ENCODE data around the gene IL22RA1.

Gene IL22RA1

DNA sequence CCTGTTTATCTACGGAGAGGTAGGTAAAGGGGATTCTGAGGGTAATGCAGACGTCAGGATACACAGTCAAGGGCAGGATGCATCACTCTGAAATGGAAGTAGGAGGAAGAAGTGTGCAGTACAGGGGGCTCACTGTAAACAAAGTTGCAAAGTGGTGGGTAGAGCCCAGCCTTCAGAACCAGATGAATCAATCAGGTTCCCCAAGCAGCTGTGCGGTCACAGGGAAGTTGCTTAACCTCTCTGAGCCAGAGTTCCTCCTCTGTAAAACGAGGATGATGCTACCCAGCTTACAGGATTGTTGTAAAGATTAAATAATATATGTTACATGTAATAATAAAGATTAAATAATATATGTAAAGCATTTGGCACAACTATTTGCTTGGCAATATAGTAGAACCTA, 17.5 kb downstream of the IL22RA1 start:
- Histone ChIP-seq H3K9me3 (ENCODE audit: control insufficient read depth, low read length) (no peaks in the 10 kb centered on the region), H3K27me3 (ENCODE audit: control insufficient read depth, insufficient read depth, low read length, poor library complexity, severe bottlenecking) (no peaks in the 10 kb centered on the region), H3K4me1 (ENCODE audit: control insufficient read depth, insufficient read depth, low read length) (no peaks in the 10 kb centered on the region), H3K36me3 (ENCODE audit: control insufficient read depth, insufficient read depth, low read length) (no peaks in the 10 kb centered on the region), H3K4me3 (ENCODE audit: insufficient read depth, low read depth, low read length) (no peak overlapping the region), H3K27ac (ENCODE audit: insufficient read depth, low read depth, low read length, poor library complexity, severe bottlenecking) (no peak overlapping the region)
- 91 to 94% methylated on average over 3 to 4 of the region's 4 CpGs for WGBS, 2 experiments

DNA sequence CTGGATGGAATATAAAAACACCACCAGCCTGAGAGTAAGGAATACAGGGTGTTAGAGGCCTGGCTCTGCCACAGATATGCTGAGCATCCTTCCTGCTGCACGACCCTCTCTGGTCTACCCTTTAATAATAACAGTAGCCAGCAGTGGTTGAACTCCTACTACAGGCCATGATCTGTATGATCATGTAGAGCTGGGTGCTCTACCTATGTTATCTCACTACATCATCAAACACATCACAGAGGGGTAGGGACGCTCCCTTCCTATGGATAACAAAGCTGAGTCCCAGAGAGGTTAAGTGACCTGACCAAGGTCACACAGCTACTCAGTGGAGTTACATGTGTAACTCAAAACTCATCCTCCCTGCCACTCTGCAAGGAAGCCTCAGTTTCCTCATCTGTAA, 18.0 kb downstream of the IL22RA1 start:
- H3K27me3 ChIP-seq (ENCODE audit: control insufficient read depth, insufficient read depth, low read length, poor library complexity, severe bottlenecking): no peaks in the 10 kb centered on the region
- no peaks in the 10 kb centered on the region for H3K4me1 ChIP-seq (ENCODE audit: control insufficient read depth, insufficient read depth, low read length)
- no peaks in the 10 kb centered on the region for H3K36me3 ChIP-seq (ENCODE audit: control insufficient read depth, insufficient read depth, low read length)
- no peaks in the 10 kb centered on the region for H3K9me3 ChIP-seq (ENCODE audit: control insufficient read depth, low read length)
- H3K27ac ChIP-seq (ENCODE audit: insufficient read depth, low read depth, low read length, poor library complexity, severe bottlenecking): no peak overlapping the region
- no peak overlapping the region for H3K4me3 ChIP-seq (ENCODE audit: insufficient read depth, low read depth, low read length)
- WGBS, 2 experiments: 88 to 91% methylated on average over 2 of the region's 2 CpGs

GRCh38 chr1:24123611-24124010, 19.3 kb downstream of the IL22RA1 start:
- Histone ChIP-seq H3K4me1 (ENCODE audit: control insufficient read depth, insufficient read depth, low read length) (no peaks in the 10 kb centered on the region), H3K36me3 (ENCODE audit: control insufficient read depth, insufficient read depth, low read length) (no peaks in the 10 kb centered on the region), H3K27ac (ENCODE audit: insufficient read depth, low read depth, low read length, poor library complexity, severe bottlenecking) (no peak overlapping the region), H3K4me3 (ENCODE audit: insufficient read depth, low read depth, low read length) (no peak overlapping the region), H3K9me3 (ENCODE audit: control insufficient read depth, low read length) (no peaks in the 10 kb centered on the region), H3K27me3 (ENCODE audit: control insufficient read depth, insufficient read depth, low read length, poor library complexity, severe bottlenecking) (no peaks in the 10 kb centered on the region)
- 91 to 93% methylated on average over 5 to 6 of the region's 6 CpGs for WGBS, 2 experiments

DNA sequence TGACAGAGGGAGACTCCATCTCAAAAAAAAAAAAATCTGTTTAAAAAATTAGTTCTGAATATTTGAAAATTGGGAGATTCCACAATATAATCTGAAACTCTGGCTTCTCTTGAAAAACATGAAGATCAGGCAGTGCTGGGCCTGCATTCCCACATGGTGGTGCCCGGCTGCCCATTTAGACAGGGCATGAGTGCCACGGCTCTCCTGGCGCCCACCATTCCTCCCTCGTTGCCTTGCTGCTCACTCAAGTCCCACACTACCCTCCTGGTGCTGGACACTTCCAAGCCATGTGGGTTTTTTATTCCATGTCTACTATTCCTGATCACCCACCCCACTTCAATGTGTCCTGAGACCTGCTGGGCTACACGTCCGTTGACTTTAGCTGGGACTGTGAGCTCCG, 20.2 kb downstream of the IL22RA1 start:
- Histone ChIP-seq H3K4me1 (ENCODE audit: control insufficient read depth, insufficient read depth, low read length) (no peaks in the 10 kb centered on the region), H3K27ac (ENCODE audit: insufficient read depth, low read depth, low read length, poor library complexity, severe bottlenecking) (no peak overlapping the region), H3K4me3 (ENCODE audit: insufficient read depth, low read depth, low read length) (no peak overlapping the region), H3K36me3 (ENCODE audit: control insufficient read depth, insufficient read depth, low read length) (no peaks in the 10 kb centered on the region), H3K27me3 (ENCODE audit: control insufficient read depth, insufficient read depth, low read length, poor library complexity, severe bottlenecking) (no peaks in the 10 kb centered on the region), H3K9me3 (ENCODE audit: control insufficient read depth, low read length) (no peaks in the 10 kb centered on the region)
- WGBS, 2 experiments: 94 to 96% methylated on average over 7 of the region's 7 CpGs

GRCh38 chr1:24121406-24121805, 21.5 kb downstream of the IL22RA1 start:
- no peaks in the 10 kb centered on the region for H3K4me1 ChIP-seq (ENCODE audit: control insufficient read depth, insufficient read depth, low read length)
- H3K27ac ChIP-seq (ENCODE audit: insufficient read depth, low read depth, low read length, poor library complexity, severe bottlenecking): no peak overlapping the region
- no peaks in the 10 kb centered on the region for H3K36me3 ChIP-seq (ENCODE audit: control insufficient read depth, insufficient read depth, low read length)
- no peak overlapping the region for H3K4me3 ChIP-seq (ENCODE audit: insufficient read depth, low read depth, low read length)
- WGBS, 2 experiments: 90 to 93% methylated on average over 14 of the region's 14 CpGs
- no peaks in the 10 kb centered on the region for H3K27me3 ChIP-seq (ENCODE audit: control insufficient read depth, insufficient read depth, low read length, poor library complexity, severe bottlenecking)
- H3K9me3 ChIP-seq (ENCODE audit: control insufficient read depth, low read length): no peaks in the 10 kb centered on the region

DNA sequence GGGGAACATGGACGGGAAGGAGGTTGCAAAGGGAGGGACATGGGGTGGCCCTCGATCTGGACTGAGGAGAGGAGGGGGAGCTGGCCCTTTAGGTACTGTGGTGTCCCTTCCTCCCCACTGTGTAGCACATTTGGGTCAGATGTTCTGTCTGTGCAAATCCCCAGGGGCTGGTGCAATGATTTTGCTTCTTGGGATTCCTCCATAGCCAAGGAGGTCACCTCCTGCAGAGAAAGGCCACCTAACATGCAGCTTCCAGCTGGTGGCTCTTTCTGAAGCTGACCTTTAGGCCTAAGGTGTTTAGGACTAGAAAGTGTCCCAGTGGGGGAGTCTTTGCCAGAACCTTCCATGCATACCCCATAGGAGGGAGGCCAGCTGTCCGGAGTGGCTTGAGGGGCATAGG, 22.0 kb downstream of the IL22RA1 start:
- no peak overlapping the region for H3K27ac ChIP-seq (ENCODE audit: insufficient read depth, low read depth, low read length, poor library complexity, severe bottlenecking)
- WGBS, 2 experiments: 65 to 77% methylated on average over 3 of the region's 3 CpGs

DNA sequence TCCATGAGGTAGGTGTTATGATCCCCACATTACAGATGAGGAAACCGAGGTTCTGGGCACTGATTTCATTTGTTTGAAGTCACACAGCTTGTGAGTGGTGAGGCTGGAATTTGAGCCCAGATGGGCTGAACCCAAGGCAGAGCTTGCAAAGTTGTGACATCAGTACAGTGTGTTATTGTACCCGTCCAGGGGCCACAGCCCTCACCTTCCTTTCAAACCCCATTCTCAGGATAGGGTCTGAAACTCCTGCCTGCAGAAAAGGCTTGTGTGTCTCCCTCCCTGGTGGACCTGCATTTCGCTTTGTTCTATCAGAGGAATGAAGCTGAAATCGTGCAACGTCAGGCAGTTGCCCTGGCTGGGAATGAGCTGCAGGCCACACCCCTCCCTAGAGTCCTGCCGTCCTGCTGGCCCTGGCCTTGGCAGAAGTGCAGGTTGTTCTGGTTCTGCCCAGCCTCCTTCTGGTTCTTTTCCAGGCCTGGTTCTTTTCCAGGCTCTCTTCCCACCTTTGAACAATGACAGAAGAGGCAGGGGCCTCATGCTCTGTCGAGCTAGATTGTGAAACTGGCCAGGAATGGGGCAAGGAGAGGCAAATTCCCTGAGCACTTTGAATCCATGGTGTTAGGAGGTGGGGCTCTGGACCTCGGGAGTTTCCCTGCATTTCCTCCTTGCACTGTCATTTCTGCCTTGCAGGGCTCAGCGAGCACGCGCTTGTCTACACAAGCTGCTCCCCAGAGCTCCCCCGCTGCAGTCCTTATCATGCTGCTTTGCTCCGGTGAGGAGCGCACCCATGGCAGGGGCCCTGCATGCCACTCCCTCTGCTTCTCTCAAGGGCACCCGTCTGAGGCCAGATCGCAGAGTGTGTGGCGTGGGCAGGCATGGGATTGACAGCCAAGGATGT, 22.8 kb downstream of the IL22RA1 start:
- H3K27ac ChIP-seq (ENCODE audit: insufficient read depth, low read depth, low read length, poor library complexity, severe bottlenecking): no peak overlapping the region
- no peaks in the 10 kb centered on the region for H3K9me3 ChIP-seq (ENCODE audit: control insufficient read depth, low read length)
- no peaks in the 10 kb centered on the region for H3K27me3 ChIP-seq (ENCODE audit: control insufficient read depth, insufficient read depth, low read length, poor library complexity, severe bottlenecking)
- 74 to 76% methylated on average over 17 of the region's 17 CpGs for WGBS, 2 experiments
- H3K36me3 ChIP-seq (ENCODE audit: control insufficient read depth, insufficient read depth, low read length): no peaks in the 10 kb centered on the region
- no peak overlapping the region for H3K4me3 ChIP-seq (ENCODE audit: insufficient read depth, low read depth, low read length)
- no peaks in the 10 kb centered on the region for H3K4me1 ChIP-seq (ENCODE audit: control insufficient read depth, insufficient read depth, low read length)

More for the DNA sequence above, 22.0 kb downstream of the IL22RA1 start:
- Histone ChIP-seq H3K27me3 (ENCODE audit: control insufficient read depth, insufficient read depth, low read length, poor library complexity, severe bottlenecking) (no peaks in the 10 kb centered on the region), H3K4me3 (ENCODE audit: insufficient read depth, low read depth, low read length) (no peak overlapping the region), H3K4me1 (ENCODE audit: control insufficient read depth, insufficient read depth, low read length) (no peaks in the 10 kb centered on the region), H3K36me3 (ENCODE audit: control insufficient read depth, insufficient read depth, low read length) (no peaks in the 10 kb centered on the region), H3K9me3 (ENCODE audit: control insufficient read depth, low read length) (no peaks in the 10 kb centered on the region)

DNA sequence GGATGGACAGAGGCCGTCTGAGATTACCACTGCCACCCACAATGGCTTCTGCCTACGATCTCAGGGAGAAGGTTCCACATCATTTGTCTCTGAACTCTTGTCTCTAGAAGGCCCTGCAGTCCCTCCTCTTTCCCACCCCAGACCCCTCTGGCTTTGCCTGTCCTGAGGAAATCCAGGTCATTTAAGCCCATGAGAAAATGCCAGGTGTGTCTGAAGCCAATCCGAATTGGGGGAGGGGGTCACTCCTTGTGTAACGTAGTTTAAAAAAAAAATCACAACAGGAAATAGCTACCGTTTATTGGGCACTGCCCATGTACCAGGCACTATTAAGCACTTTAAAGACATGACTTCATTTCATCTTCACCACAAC, 23.5 kb downstream of the IL22RA1 start:
- no peak overlapping the region for H3K4me3 ChIP-seq (ENCODE audit: insufficient read depth, low read depth, low read length)
- 80 to 85% methylated on average over 5 of the region's 5 CpGs for WGBS, 2 experiments

GRCh38 chr1:24118410-24119242, 24.3 kb downstream of the IL22RA1 start:
- Histone ChIP-seq H3K27me3 (ENCODE audit: control insufficient read depth, insufficient read depth, low read length, poor library complexity, severe bottlenecking) (no peaks in the 10 kb centered on the region), H3K9me3 (ENCODE audit: control insufficient read depth, low read length) (no peaks in the 10 kb centered on the region), H3K27ac (ENCODE audit: insufficient read depth, low read depth, low read length, poor library complexity, severe bottlenecking) (no peak overlapping the region), H3K36me3 (ENCODE audit: control insufficient read depth, insufficient read depth, low read length) (no peaks in the 10 kb centered on the region), H3K4me3 (ENCODE audit: insufficient read depth, low read depth, low read length) (no peak overlapping the region), H3K4me1 (ENCODE audit: control insufficient read depth, insufficient read depth, low read length) (no peaks in the 10 kb centered on the region)
- 91 to 93% methylated on average over 6 to 7 of the region's 8 CpGs for WGBS, 2 experiments

More for the DNA sequence above, 23.5 kb downstream of the IL22RA1 start:
- H3K4me1 ChIP-seq (ENCODE audit: control insufficient read depth, insufficient read depth, low read length): no peaks in the 10 kb centered on the region
- no peaks in the 10 kb centered on the region for H3K9me3 ChIP-seq (ENCODE audit: control insufficient read depth, low read length)
- no peaks in the 10 kb centered on the region for H3K36me3 ChIP-seq (ENCODE audit: control insufficient read depth, insufficient read depth, low read length)
- H3K27ac ChIP-seq (ENCODE audit: insufficient read depth, low read depth, low read length, poor library complexity, severe bottlenecking): no peak overlapping the region
- no peaks in the 10 kb centered on the region for H3K27me3 ChIP-seq (ENCODE audit: control insufficient read depth, insufficient read depth, low read length, poor library complexity, severe bottlenecking)

GRCh38 chr1:24117722-24118409, 25.1 kb downstream of the IL22RA1 start:
- H3K9me3 ChIP-seq (ENCODE audit: control insufficient read depth, low read length): no peaks in the 10 kb centered on the region
- H3K4me3 ChIP-seq (ENCODE audit: insufficient read depth, low read depth, low read length): no peak overlapping the region
- H3K27me3 ChIP-seq (ENCODE audit: control insufficient read depth, insufficient read depth, low read length, poor library complexity, severe bottlenecking): no peaks in the 10 kb centered on the region
- no peaks in the 10 kb centered on the region for H3K36me3 ChIP-seq (ENCODE audit: control insufficient read depth, insufficient read depth, low read length)
- H3K27ac ChIP-seq (ENCODE audit: insufficient read depth, low read depth, low read length, poor library complexity, severe bottlenecking): no peak overlapping the region
- 87% methylated on average over 14 of the region's 14 CpGs for WGBS, 2 experiments
- no peaks in the 10 kb centered on the region for H3K4me1 ChIP-seq (ENCODE audit: control insufficient read depth, insufficient read depth, low read length)
